ENCODE measurements around the gene TXLNG. TPM values are rescaled to one million over a fixed set of nuclear protein-coding genes. Genes with fewer than 3 reads are reported as not detected.

The TXLNG gene
- total RNA-seq, 1 donor from 2014 or later = 11.2 TPM

DNA sequence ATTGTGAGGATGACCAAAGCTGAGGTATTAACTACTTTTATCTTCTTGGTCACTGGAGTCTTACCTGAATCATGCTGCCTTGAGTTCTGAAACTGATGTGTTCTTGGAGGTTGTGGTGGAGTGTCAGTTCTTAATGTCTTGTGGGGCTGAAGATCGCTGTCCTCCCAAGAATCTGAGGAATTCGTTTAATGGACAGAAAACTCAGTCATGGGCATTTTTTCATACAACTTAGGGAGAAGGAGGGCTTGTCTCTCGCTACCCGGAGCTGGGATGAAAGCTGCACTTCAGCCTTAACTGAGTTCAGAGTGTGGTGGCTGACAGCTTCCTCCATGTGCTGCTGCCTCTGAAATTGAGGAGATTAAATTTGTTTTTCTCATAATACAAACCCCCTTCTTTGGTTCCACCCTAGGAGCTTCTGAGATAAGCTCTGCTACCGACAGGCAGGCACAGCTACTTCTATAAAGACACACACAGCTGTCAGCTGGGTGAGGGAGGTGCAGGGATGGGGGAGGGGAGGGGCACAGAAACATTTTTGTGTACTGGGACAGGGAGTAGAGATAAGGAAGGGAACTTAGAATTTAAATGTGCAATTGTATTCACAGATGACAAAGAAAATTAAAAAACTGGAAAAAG, 53.1 kb downstream of the TXLNG start:
- ATAC-seq = no peak
- Histone ChIP-seq H3K4me1 (no peaks in the 10 kb centered on the region), H3K36me3 (peaks cover 34% of the 10 kb centered on the region), H3K4me3 (no peak overlapping the region), H3K27ac (no peak overlapping the region), H3K27me3 (ENCODE audit: low read depth) (no peaks in the 10 kb centered on the region), H3K9me3 (no peaks in the 10 kb centered on the region)
- intact Hi-C loops (cut with DNase I) = no loop called here
- TF ChIP-seq, protein P1, sequence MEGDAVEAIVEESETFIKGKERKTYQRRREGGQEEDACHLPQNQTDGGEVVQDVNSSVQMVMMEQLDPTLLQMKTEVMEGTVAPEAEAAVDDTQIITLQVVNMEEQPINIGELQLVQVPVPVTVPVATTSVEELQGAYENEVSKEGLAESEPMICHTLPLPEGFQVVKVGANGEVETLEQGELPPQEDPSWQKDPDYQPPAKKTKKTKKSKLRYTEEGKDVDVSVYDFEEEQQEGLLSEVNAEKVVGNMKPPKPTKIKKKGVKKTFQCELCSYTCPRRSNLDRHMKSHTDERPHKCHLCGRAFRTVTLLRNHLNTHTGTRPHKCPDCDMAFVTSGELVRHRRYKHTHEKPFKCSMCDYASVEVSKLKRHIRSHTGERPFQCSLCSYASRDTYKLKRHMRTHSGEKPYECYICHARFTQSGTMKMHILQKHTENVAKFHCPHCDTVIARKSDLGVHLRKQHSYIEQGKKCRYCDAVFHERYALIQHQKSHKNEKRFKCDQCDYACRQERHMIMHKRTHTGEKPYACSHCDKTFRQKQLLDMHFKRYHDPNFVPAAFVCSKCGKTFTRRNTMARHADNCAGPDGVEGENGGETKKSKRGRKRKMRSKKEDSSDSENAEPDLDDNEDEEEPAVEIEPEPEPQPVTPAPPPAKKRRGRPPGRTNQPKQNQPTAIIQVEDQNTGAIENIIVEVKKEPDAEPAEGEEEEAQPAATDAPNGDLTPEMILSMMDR (IDR thresholded peaks at IDR 0.05) = no peak
- DNase-seq = no peak

DNA sequence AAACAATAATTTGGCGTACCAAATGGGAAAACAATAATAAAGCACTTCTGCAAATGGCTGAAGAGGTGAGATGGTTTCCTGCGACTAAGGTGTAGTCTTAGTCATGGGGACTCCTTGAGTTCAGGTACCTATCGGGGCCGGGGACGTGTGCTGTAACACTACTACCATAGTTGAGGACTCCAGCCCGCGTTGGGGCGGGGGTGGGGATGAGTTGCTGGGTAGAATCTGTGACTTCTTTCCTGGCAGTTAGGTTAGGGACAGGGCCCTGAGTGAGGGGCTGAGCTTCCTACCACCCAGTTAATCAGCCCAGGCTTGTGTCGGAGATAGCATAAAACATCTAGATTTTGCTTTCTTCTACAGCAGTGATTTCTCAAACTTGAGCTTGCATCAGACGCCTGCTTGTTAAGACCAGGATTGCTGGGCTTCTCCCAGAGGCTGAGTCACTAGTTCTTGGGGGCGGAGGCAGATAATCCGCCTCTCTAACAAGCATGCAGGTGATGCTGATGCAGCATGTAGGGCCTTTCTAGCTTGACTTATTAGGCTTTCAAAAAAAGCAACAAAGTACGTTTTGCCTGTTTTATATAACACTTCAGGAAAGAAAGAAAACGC, 53.7 kb downstream of the TXLNG start:
- Histone ChIP-seq H3K27me3 (ENCODE audit: low read depth) (no peaks in the 10 kb centered on the region), H3K27ac (no peak overlapping the region), H3K36me3 (peaks cover 30% of the 10 kb centered on the region), H3K4me3 (no peak overlapping the region), H3K4me1 (no peaks in the 10 kb centered on the region), H3K9me3 (no peaks in the 10 kb centered on the region)
- DNase-seq (no peak), ATAC-seq (peak in 1 of 2 donors; percentile 16)
- intact Hi-C loops (cut with DNase I) = no loop called here
- TF ChIP-seq, protein P1 (IDR thresholded peaks at IDR 0.05) = no peak

DNA sequence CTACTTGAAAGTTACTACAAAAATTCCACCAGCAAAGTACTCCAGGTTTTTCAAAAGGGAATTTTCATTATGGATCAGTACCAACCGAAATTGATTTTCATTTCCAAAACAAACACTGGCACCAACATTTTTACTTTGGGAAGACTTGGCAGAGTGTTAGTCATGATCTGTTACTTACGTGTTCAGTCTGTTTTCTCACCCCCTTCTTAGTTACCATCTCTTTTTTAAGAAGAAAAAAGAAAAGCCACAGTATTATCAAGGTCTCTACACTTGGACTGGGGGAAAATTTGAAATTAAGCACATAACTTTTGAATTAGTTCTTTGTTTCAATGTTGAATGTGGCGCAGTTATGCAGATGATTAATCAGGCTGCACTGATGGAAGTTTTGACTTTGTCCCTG, 56.4 kb downstream of the TXLNG start:
- TF ChIP-seq, protein P1 (IDR thresholded peaks at IDR 0.05) = no peak
- Histone ChIP-seq H3K9me3 (no peaks in the 10 kb centered on the region), H3K27me3 (ENCODE audit: low read depth) (no peaks in the 10 kb centered on the region), H3K27ac (no peak overlapping the region), H3K4me1 (no peaks in the 10 kb centered on the region), H3K36me3 (peaks cover 54% of the 10 kb centered on the region), H3K4me3 (no peak overlapping the region)
- intact Hi-C loops (cut with DNase I) = no loop called here
- DNase-seq = no peak
- no peak for ATAC-seq

DNA sequence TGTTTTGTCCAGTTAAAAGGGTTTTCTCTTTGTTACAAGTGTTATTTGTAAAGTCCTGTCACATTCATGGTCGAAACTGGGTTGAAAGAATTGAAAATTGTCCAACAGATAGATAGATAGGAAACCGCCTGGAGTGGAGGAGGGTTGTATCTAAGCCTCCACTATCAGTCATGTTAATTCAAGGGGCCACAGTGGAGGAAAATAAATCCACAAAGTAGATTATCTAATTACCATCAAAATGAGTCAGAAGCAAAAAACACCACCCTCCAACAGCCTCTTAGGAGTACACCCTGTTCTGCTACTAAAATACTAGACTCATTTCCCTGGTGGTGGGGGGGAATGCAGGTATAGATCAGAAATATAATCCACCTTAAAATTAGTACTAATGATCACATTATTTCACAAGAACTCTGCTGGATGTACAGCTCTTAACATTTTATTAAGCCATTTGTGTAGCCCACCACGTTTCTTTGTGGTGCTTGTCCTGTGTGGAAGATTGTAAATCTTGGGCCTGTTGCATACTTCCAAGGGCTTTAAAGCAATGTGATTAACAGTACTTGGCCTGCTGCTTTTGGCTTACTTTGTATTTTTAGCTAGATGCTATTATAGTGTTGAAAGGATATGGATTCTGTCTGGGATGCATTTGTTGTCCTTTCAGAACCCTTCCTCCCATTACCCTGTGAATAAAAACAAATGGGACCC, 57.1 kb downstream of the TXLNG start:
- Histone ChIP-seq H3K4me1 (no peaks in the 10 kb centered on the region), H3K9me3 (no peaks in the 10 kb centered on the region), H3K27ac (no peak overlapping the region), H3K4me3 (no peak overlapping the region), H3K27me3 (ENCODE audit: low read depth) (no peaks in the 10 kb centered on the region), H3K36me3 (peaks cover 58% of the 10 kb centered on the region)
- ATAC-seq (no peak), DNase-seq (no peak)
- TF ChIP-seq, protein P1 (IDR thresholded peaks at IDR 0.05) = no peak
- intact Hi-C loops (cut with DNase I) = no loop called here

DNA sequence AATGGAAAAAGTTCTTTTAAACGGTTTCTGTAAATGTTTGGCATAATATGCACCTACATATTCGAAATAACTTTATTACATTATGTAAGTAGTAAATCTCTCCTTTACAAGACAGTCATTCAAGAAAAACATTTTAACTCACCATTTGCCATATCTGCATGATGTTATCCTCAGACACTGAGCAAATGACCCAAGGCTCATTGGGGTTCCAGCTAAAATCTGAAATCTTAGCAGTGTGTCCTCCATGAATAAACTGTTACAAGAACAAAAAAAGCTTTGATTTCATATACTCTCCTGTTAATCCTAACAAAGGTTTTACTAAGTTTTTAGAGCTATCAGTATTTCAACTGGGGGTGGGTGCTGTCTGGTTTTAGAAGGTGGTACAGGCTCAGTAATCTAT, 59.4 kb downstream of the TXLNG start:
- H3K36me3 ChIP-seq = peaks cover 54% of the 10 kb centered on the region

More for the DNA sequence above, 59.4 kb downstream of the TXLNG start:
- Histone ChIP-seq H3K4me1 (no peaks in the 10 kb centered on the region), H3K27me3 (ENCODE audit: low read depth) (no peaks in the 10 kb centered on the region), H3K27ac (no peak overlapping the region), H3K4me3 (no peak overlapping the region), H3K9me3 (no peaks in the 10 kb centered on the region)
- DNase-seq = no peak
- ATAC-seq = no peak
- intact Hi-C loops (cut with DNase I) = no loop called here
- TF ChIP-seq, protein P1 (IDR thresholded peaks at IDR 0.05) = no peak
